ENCODE results near the gene KREMEN1.
"Not testable (repeated sequence)": the region's sequence is repeated elsewhere in the genome, so short reads cannot be mapped to it uniquely, and the experiment has no call there.

Gene KREMEN1

DNA sequence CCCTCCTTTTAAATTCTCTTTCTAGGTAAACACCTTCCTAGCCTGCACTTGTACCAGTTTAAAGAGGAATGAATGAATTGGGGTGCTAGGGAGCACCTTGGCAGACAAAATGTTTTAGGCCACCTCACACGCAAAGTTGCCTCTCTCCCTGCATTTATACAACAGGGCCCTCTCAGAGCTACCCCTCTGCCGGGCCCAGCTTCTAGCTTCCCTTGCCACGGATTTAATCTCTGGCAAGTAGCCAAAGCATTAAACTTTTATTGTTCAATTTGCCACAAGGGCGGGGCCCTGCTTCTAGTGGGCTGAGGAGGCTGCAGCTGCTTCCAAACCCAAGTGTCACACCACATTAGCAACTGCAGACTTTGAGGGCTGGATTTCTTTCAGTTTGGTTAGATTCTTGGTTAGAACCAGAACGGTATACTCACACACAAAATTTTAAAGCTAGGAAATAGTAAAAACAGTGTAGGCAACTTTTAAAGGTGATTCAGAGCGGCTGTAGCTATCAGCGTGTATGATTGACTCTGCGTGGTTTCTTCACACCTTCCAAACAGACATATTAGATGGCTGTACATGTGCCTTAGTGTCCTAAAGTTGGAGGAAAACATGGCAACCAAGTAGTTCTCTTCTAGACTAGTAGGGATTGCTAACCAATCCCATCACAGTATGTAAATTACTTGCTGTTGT lies 6.5 kb downstream of the KREMEN1 start:
- peak; percentile 78 for DNase-seq

DNA sequence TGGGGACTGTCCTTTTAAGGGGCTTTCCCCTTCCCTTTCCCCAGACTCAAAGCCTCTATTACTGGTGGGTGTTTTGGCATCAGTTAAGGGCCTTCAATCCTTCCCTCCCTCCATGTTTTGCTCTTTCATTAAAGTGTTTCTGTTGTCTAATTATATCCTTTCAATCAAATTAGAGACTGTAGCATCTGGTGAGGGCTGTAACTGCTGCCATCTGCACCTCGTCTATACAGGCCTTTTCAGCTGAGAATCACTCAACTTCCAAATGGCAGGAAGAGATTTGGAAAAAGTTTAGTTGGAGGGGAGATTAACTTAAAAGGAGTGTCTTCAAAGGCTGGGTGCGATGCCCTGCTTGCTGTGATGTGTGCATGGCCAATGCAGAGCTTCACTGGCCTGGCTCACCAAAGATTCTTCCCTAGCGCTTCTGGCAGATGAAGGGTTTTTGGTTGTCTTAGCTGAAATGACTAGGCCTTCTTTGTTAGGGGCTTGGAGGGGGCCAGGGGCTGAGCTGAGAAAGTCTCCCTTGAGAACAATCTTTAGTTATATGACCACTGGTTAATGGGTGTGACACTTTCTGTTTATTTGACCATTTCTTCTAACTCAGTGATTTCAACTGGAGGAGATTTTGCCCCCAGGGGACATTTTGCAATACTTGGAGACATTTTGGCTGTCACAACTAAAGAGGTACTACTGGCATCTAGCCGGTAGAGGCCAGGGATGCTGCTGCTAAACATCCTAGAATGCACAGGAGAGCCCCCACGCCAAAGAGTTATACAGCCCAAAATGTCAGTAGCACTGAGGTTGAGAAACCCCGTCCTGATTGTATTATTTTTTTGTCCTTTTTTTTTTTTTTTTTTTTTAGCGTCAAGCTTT lies 7.5 kb downstream of the KREMEN1 start:
- peak; percentile 89 for DNase-seq

DNA sequence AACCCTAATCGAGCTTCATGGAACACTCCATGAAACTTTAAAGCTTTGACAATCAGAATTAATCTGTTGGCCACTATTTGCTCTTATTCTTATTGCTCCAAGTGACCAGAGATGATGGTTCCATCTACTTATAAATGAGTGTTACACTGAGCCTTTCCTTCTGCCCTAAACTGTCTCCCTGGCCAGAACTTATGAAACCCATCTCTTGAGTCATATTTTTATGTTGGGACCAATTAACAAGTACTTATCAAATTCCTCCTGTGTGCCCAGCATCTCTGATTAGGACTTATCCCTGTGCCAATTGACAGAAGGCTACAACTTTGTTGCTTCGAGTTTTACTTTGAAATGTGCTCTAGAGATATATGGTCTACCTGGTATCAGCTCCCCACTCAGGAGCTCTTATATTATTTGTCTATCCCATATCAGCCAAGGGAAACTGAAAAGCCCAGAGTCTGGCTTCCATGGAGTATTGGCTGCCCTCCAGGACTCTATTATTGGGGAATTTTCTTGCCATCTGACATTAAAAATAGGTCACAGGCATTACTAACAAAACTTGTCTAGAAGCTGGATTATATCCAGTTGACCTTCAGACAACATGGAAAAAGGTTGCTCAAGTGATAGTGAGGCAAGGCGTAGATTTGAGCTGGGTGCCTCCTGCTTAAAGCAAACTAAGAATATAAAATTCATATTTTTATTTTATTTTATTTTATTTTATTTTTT lies 8.8 kb downstream of the KREMEN1 start:
- peak; percentile 17 for DNase-seq

DNA sequence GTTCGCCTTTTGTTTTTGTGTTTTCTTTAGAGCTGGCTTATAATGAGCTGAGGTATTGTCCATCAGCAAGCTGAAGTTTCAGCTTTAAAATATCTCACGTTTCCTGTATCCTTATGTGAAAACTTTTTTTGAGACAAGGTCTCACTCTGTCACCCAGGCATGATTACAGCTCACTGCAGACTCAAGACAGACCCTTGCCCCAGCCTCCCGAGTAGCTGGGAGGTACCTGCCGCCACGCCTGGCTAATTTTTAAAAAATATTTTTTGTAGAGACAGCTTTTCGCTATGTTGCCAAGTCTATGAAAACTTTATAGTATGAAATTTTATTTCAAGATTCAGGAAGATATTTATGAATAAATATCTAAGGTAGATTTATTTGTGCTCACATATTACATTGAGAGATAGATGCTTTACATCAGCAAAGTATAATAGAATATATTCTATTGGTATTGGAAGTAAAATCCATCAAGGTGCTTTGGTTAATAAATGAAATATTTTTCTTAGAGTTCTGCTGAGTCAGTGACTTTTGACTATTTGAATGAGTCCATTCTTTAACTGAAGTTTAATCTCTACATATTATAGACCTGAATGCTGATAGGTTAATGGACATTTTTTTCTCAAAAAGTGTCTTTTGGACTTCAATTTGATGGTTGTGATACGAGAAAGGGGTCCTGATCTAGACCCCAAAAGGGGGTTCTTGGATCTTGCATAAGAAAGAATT lies 10.2 kb downstream of the KREMEN1 start:
- DNase-seq = no peak

DNA sequence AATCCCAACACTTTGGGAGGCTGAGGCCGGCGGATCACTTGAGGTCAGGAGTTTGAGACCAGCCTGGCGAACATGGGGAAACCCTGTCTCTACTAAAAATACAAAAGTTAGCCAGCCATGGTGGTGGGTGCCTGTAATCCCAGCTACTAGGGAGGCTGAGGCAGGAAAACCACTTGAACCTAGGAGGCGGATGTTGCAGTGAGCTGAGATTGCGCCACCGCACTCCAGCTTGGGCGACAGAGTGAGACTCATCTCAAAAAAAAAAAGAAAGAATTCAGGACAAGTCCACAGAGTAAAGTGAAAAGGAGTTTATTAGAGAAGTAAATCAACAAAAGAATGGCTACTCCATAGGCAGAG lies 10.7 kb downstream of the KREMEN1 start:
- DNase-seq = not testable (repeated sequence)

DNA sequence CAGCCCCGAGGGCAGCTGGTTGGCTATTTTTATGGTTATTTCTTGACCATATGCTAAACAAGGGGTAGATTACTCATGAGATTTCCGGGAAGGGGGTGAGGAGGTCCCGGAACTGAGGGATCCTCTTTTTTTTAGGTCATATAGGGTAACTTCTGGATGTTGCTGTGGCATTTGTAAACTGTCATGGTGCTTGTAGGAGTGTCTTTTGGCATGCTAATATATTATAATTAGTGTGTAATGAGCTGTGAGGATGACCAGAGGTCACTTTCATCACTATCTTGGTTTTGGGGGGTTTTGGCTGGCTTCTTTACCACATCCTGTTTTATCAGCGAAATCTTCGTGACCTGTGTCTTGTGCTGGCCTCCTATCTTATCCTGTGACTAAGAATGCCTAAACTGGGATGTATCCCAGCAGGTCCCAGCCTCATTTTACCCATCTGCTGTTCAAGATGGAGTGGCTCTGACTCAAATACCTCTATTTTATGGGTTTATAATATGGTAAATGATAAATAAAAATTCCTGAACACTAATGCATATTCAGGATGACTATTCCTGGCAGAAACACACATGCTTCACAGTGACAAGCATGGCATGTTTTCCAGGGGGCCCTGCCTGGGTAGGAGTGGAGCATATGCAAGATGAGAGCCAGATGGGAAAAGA lies 11.2 kb downstream of the KREMEN1 start:
- DNase-seq = no peak

DNA sequence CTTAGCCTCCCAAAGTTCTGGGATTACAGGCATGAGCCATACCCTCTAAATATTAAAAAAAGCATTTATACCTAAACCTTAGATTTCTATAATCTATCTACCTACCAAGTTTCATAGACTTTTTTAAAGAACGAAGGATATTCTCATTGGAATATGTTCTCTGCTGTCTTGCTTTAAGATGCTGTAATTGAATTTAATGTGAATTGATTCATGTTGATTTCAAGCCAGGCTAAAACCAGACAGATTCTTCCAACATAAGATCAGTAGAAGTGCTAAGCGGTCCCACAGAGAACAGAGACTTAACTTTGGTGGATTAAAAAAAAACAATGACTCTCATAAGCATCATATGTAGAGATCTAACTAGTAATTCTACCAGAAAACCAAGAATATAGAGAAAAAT lies 14.2 kb downstream of the KREMEN1 start:
- DNase-seq = no peak

DNA sequence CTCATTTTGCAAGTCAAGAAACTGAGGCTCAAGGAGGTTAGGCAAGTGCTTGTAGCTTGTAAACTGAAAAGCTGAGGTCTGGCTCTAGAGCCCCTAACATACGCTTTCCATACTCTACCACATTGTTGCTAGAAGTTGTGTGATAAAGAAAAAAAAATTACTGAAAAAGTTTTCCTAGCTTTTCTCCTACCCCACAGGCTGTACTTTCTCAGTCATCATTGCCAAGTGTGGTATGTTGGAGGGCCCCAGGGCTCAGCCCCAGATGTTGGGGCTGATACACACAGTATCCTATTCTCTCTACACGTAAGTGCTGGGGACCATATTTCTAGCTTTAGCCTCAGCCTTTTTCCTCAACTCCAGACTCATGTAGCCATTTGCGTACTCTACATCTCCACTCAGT lies 16.0 kb downstream of the KREMEN1 start:
- DNase-seq = no peak

DNA sequence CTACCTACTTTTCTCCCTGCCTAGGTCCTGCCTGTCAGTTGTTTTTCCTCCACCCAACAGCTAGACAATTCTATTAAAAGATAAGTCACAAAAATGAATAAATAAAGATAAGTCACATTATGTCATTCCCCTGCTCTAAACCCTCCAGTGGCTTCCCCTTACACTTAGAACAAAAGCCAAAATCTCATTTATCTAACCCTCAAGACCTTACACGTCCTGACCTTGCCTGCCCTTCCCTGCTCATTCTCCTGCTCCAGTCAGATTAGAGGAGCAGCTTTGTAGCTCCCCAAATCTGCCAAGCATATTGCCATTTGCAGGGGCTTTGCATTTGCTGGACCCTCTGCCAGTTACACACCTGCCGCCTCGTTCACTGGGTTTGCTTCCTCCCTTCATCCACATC lies 16.7 kb downstream of the KREMEN1 start:
- DNase-seq = no peak

DNA sequence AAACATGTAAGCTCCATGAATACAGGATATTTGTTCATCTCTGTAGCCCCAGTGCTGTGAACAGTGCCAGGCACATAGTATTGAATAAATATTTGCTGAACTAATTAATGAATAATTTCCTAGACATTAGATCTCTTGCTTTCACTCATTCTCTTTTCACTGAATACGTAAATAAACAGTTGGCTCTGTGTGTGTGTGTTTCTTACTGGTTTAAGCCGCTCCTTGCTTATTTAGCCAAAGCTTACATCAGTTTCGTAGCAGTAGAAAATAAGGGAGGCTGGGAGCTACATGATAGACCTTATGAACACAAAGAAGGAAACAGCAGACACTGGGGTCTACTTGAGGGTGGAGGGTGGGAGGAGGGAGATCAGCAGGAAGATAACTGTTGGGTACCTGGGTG lies 17.2 kb downstream of the KREMEN1 start:
- DNase-seq = no peak

DNA sequence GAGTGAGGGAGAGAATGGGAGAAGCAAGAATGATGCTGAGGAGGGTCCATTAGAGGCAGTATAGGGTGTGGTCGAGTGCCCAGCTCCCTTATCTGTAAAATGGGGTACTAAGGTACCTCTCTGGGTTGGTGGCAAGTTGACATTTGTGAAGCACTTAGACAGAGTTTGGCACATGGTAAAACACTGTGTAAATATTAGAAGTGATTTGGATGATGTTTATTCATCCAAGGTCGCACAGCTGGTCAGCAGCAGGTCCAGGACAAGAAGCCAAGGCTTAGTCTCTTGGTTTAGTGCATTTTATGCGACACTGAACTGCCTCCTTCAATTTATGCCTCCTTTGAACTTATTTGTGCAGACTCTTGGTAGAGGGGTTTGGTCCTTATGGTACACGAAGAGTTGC lies 19.4 kb downstream of the KREMEN1 start:
- no peak for DNase-seq

DNA sequence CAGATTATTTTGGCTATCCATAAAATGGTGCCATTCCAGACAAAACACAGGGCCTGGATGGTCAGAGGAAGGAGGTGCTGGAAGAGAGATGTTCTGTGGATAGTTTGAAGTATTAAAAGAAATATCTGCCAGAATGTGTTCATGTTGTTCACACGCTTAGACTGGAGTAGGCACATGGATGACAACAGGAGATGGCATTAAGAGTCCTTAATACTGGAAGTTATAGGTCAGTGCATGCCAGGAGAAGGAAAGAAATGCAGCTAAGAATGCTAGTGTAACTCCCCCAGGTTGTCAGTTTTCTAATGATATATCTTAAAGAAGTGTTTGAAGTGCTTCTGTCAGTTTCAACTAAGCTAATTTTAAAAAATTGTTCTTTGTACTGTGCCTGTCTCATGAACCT lies 20.2 kb downstream of the KREMEN1 start:
- no peak for DNase-seq

DNA sequence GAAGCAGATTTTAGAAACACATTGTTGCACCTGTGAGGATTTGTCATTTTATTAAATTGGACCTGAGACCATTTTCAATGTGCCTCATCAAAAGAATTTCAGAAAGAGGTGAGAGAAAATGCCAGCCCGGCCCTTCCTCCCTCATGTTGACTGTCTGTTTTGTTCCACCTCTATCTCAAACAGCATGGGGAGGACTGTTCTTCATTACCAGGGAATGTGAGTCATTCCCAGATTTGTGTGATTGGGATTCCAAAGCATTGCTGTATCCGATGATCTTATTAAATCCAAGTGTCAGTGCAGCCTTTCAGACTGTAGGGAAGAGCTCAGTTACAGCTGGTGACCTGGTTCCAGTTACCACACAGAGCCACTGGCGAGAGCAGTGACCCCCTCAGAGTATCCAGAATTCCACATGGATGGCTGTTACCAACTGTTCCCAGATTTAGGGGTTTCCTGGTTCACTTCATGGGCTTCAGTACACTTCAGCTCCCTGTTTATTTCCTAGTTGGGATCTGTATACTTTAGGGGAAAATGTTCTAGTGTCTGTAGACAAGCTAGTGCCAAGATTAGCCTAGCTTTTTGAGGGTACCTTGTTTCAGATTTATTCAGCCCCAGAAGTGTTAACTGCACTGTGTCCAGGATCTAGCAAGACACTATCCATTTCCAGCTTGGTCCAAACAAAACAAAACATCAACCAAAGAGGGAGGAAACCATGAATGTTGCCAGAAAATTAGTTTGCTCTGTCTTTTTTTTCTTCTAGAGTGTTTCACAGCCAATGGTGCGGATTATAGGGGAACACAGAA lies 20.9 kb downstream of the KREMEN1 start:
- no peak for DNase-seq

DNA sequence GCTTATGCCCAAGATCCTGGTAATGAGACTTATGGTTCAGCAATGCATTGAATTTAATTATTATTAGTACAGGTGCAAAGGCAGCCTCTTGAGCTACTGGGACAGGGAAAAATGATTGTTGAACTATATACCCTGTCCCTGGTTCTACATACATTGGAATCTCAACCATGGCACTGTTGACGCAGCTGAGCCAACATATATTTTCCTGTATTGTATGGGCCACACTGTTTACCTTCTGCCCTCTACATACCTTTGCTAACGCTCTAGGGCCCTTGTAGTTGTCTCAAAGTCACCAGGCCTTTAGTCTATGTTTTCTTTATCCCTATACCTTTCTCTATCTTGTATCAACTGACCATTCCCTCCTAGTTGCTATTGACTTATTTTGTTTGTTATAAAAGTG lies 22.6 kb downstream of the KREMEN1 start:
- no peak for DNase-seq

DNA sequence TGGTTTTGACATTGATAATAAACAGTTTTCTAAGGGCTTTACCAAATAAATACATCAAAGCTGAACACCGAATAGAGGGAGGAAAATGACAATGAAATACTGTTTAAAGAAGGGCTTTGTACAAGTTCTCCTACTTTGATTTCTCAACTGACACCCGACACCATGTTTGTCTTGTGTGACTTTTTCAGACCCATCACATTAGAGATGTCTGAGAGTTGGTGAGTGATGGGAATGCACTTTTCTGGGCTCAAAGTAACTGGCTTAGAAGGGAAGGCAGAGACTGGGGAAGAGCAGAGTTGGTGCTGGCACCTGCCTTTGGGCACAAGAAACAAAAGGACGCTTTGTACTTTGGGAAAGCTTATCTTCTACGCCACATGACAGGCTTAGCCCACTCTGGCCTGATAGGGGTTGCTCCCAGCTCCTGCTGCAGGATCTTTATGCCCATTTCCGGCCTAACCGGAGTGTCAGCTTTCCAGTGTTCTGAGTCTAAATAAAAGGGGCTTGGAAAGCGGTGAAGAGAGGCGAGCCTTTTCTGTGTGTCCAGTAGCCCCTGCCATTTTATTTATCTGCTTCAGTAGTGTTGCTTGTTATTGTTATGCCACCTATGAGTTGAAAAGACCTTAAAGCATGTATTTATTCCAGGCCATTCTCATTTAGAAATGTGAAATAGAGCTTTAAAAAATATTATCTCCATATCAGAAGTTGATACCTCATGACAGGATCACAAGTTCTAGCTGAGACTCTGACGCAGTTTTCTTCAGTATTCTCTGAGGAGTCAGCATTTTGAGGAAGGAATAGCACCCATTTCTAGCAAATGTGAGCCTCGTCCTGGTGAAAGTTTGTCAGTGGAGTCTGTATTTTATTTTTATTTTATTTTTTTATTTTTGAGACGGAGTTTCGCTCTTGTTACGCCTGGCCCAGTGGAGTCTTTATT lies 24.2 kb downstream of the KREMEN1 start:
- no peak for DNase-seq

DNA sequence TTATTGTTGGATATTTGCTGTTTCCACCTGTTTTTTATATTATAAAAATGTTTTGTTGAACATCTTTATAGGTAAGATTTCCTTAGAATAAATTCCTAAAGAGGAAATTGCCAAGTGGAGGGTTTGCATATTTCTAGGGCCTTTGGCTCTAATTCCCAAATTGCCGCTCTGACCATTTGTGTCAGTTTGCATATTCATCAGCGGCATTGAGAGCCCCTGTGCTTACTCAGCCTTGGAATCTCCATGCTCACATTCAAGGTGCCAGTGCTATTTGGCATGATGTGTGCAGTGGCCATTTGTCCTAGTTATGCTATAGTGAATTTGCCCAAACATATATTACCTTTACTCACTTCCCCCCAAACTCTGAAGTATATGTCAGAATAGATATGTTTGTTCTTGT lies 25.5 kb downstream of the KREMEN1 start:
- no peak for DNase-seq

DNA sequence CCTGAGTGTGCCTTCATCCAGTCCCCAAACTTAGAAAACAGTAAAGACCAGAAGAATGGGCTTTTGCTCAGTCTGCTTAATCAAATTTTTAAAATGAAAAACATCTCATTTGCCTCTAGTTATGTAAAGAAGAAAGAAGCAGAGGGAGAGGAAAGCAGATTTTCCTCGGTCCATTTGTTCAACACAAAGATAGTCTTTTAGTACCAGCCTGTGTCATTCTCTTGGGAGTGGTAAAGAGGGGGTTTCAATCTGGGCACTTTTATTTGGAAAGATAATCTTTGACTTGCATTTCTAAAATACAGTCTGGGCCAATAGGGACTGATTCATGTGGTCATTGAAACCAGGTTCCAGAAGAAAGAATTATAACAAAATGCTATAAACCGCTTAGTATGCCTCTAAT lies 29.5 kb downstream of the KREMEN1 start:
- peak; percentile 26 for DNase-seq

DNA sequence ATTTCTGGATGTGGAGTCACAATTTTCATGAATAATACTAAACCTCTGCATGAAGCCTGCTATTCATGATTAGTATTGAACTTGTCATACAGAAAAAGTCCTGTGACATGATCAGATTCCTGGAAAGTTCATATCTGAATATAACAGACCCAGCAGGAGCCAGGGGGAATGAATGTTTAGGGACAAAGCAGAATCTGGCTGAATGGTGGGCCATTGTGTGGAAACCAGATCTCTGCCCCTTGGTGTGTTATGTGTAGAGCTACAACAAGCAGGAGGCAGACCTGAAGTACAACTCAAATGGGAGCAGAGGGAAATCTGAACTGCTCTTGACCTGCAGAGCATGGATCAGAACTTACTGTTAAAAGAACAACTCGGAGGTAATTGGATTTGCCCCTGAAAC lies 30.3 kb downstream of the KREMEN1 start:
- no peak for DNase-seq

DNA sequence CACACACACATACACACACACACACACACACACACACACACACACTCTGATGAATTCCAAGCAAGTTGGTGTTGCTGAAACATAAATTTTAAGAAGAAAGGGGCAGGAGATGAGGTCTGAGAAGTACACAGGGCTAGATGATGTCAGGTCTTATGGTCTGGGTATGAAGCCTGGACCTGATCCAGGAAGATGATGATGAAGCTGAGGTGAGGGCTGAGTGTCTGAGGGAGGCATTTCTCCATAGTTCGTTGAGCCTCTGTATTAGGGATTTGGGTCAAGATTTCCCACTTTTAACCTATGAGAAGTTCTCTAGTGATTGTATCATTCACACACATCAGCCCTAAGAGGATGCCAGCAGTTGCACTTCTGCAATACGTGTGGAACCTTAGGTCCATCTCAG lies 32.6 kb downstream of the KREMEN1 start:
- no peak for DNase-seq

DNA sequence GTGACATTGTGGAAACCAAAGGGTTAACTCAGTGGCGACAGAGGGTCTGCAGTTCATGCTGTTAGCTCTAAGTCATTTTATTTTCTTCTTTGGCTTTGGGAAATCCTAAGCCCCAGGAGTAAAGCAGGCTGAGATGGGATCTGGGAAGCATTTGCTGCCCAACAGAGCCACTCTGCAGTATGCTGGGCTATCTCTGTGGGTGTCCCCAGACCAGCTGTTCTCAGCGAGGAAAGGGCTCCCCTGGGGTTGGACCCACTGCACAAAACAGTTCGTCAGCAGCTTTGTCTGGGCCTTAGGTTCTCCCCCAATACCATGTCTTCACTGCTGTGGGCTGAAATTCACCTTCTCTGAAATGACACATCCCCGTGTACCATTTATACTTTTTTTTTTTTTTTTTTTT lies 34.0 kb downstream of the KREMEN1 start:
- no peak for DNase-seq

DNA sequence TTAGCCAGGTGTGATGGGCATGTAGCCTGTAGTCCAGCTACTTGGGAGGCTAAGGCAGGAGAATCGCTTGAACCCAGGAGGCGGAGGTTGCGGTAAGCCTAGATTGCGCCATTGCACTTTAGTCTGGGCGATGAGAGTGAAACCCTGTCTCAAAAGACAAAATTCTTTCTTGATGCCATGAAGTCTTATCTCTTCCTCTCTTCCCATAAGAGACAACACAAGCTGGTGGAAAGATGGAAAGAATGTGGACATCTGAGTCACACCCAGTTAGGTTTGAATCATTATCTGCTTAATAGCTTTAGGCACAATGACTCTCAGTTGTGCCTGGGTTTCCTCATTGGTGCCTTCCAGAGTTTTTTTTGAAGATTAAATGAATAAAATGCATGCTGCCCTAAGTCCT lies 35.3 kb downstream of the KREMEN1 start:
- DNase-seq = no peak

Measured in NCI-H1694 treated with DMSO at 0.1 percent for 48 hours (cell line).